Esophagus (tissue), 2 donors: ENCODE measurements around the gene MAP4K1. TPM values are rescaled to one million over a fixed set of nuclear protein-coding genes. Genes with fewer than 3 reads are reported as not detected.
A peak's percentile ranks its signal among the peaks of the same experiment; 100 is the strongest.
"Not testable (repeated sequence)": the region's sequence is repeated elsewhere in the genome, so short reads cannot be mapped to it uniquely, and the experiment has no call there.

Source experiments
- H3K27ac ChIP-seq, 2 donors: one replicate each; pipeline ENCODE4 v1.5.1; 2013; ENCODE audit warnings: low read depth in 2 of 2, mild to moderate bottlenecking in 2 of 2, inconsistent platforms in 1 of 2, low read length in 1 of 2, moderate library complexity in 1 of 2
- H3K27me3 ChIP-seq, 2 donors: one replicate each; pipeline ENCODE4 v1.6.1; 2013; ENCODE audit warnings: low read length in 2 of 2, control low read depth in 1 of 2, mild to moderate bottlenecking in 1 of 2; ENCODE audit not compliant: insufficient read depth in 2 of 2, control insufficient read depth in 1 of 2
- H3K36me3 ChIP-seq, 2 donors: one replicate each; pipeline ENCODE4 v1.6.1; 2013; ENCODE audit warnings: low read length in 1 of 2; ENCODE audit not compliant: control insufficient read depth in 2 of 2, insufficient read depth in 2 of 2
- H3K4me1 ChIP-seq, 2 donors: one replicate each; pipeline ENCODE4 v1.6.1; 2013; ENCODE audit warnings: low read length in 1 of 2; ENCODE audit not compliant: control insufficient read depth in 2 of 2, insufficient read depth in 2 of 2
- H3K4me3 ChIP-seq, 2 donors: one replicate each; pipeline ENCODE4 v1.5.1; 2013; ENCODE audit warnings: low read length in 2 of 2, mild to moderate bottlenecking in 2 of 2, low read depth in 1 of 2, moderate library complexity in 1 of 2
- H3K9me3 ChIP-seq, 2 donors: one replicate each; pipeline ENCODE4 v1.6.1; 2013; ENCODE audit warnings: mild to moderate bottlenecking in 2 of 2, low read depth in 1 of 2, low read length in 1 of 2, moderate library complexity in 1 of 2; ENCODE audit not compliant: control insufficient read depth in 2 of 2, insufficient read depth in 1 of 2
- WGBS, 2 donors: extraction: QIAGEN DNeasy Blood & Tissue Kit; methylation state at CpG; one replicate each; pipeline ENCODE4 v1.1.7; 2013; 5-methylcytosine and 5-hydroxymethylcytosine counted together
- polyA plus RNA-seq, 2 donors: library from polyadenylated mRNA; stranded (reverse); fragments of 200-250 nt; gene quantifications; one replicate each; pipeline ENCODE4 v1.2.3, GENCODE V29; 2013
- donor health status: healthy with polysubstance abuse.
- donor health status: Bipolar disorder and iron deficiency.

MAP4K1 gene
- polyA plus RNA-seq, 2 donors, result 3.3 to 7.3 TPM

GRCh38 chr19:38614289-38614688 lies 3.5 kb downstream of the MAP4K1 start:
- no peak overlapping the region for H3K27ac ChIP-seq
- 59 to 73% methylated on average over 3 of the region's 3 CpGs for WGBS, 2 donors

GRCh38 chr19:38606131-38606530 lies 11.6 kb downstream of the MAP4K1 start:
- peaks cover 0 to 1% of the 10 kb centered on the region in 2 donors for H3K9me3 ChIP-seq
- no peaks in the 10 kb centered on the region for H3K4me1 ChIP-seq
- no peak overlapping the region for H3K4me3 ChIP-seq
- no peaks in the 10 kb centered on the region for H3K36me3 ChIP-seq
- H3K27me3 ChIP-seq, result no peaks in the 10 kb centered on the region
- 72 to 85% methylated on average over 6 of the region's 6 CpGs for WGBS, 2 donors
- no peak overlapping the region for H3K27ac ChIP-seq

More at GRCh38 chr19:38614289-38614688, 3.5 kb downstream of the MAP4K1 start:
- no peaks in the 10 kb centered on the region for H3K36me3 ChIP-seq
- H3K4me1 ChIP-seq, result peaks cover 0 to 8% of the 10 kb centered on the region in 2 donors
- peaks cover 0 to 3% of the 10 kb centered on the region in 2 donors for H3K9me3 ChIP-seq
- H3K4me3 ChIP-seq, result no peak overlapping the region
- H3K27me3 ChIP-seq, result no peaks in the 10 kb centered on the region

- not testable (repeated sequence) for H3K4me1 ChIP-seq, H3K27me3 ChIP-seq, H3K9me3 ChIP-seq, H3K36me3 ChIP-seq, H3K4me3 ChIP-seq, H3K27ac ChIP-seq
- 95 to 96% methylated on average over 5 of the region's 5 CpGs for WGBS, 2 donors
Measured at GRCh38 chr19:38602856-38603255, 14.9 kb downstream of the MAP4K1 start.

GRCh38 chr19:38599722-38600121 lies 18.0 kb downstream of the MAP4K1 start:
- Histone ChIP-seq H3K4me3 (no peak overlapping the region), H3K27me3 (no peaks in the 10 kb centered on the region), H3K4me1 (peaks cover 3% of the 10 kb centered on the region in 2 donors), H3K36me3 (no peaks in the 10 kb centered on the region), H3K27ac (no peak overlapping the region), H3K9me3 (peaks cover 0 to 3% of the 10 kb centered on the region in 2 donors)
- 90% methylated on average over 11 of the region's 11 CpGs for WGBS, 2 donors

GRCh38 chr19:38597075-38597474 lies 20.7 kb downstream of the MAP4K1 start:
- H3K4me3 ChIP-seq, result no peak overlapping the region
- H3K4me1 ChIP-seq, result peaks cover 3% of the 10 kb centered on the region in 2 donors
- no peaks in the 10 kb centered on the region for H3K27me3 ChIP-seq
- H3K9me3 ChIP-seq, result peaks cover 0 to 3% of the 10 kb centered on the region in 2 donors
- 80 to 84% methylated on average over 11 of the region's 11 CpGs for WGBS, 2 donors
- H3K27ac ChIP-seq, result no peak overlapping the region
- H3K36me3 ChIP-seq, result no peaks in the 10 kb centered on the region

GRCh38 chr19:38596057-38596981 lies 21.4 kb downstream of the MAP4K1 start:
- Histone ChIP-seq H3K4me3 (peak overlapping the region in 1 of 2 donors; percentile 5), H3K27ac (no peak overlapping the region), H3K36me3 (no peaks in the 10 kb centered on the region), H3K9me3 (peaks cover 0 to 3% of the 10 kb centered on the region in 2 donors), H3K4me1 (peaks cover 3% of the 10 kb centered on the region in 2 donors), H3K27me3 (no peaks in the 10 kb centered on the region)
- WGBS, 2 donors, result 21 to 27% methylated on average over 54 to 55 of the region's 55 CpGs

- H3K27ac ChIP-seq, result no peak overlapping the region
- 76 to 77% methylated on average over 6 of the region's 6 CpGs for WGBS, 2 donors
- peaks cover 3% of the 10 kb centered on the region in 2 donors for H3K4me1 ChIP-seq
- H3K9me3 ChIP-seq, result no peaks in the 10 kb centered on the region
- no peak overlapping the region for H3K4me3 ChIP-seq
- H3K27me3 ChIP-seq, result no peaks in the 10 kb centered on the region
- no peaks in the 10 kb centered on the region for H3K36me3 ChIP-seq
Measured at GRCh38 chr19:38592940-38593339, 24.8 kb downstream of the MAP4K1 start.

GRCh38 chr19:38588041-38588440 lies 29.7 kb downstream of the MAP4K1 start:
- H3K4me1 ChIP-seq, result no peaks in the 10 kb centered on the region
- WGBS, 2 donors, result 83 to 92% methylated on average over 2 of the region's 2 CpGs
- H3K4me3 ChIP-seq, result no peak overlapping the region
- peaks cover 0 to 6% of the 10 kb centered on the region in 2 donors for H3K36me3 ChIP-seq
- H3K9me3 ChIP-seq, result no peaks in the 10 kb centered on the region
- H3K27ac ChIP-seq, result no peak overlapping the region
- no peaks in the 10 kb centered on the region for H3K27me3 ChIP-seq

GRCh38 chr19:38587562-38587961 lies 30.2 kb downstream of the MAP4K1 start:
- 92 to 93% methylated on average over 2 of the region's 2 CpGs for WGBS, 2 donors
- Histone ChIP-seq H3K4me3 (no peak overlapping the region), H3K4me1 (no peaks in the 10 kb centered on the region), H3K9me3 (no peaks in the 10 kb centered on the region), H3K27me3 (no peaks in the 10 kb centered on the region), H3K27ac (no peak overlapping the region), H3K36me3 (peaks cover 0 to 6% of the 10 kb centered on the region in 2 donors)

GRCh38 chr19:38583985-38584305 lies 33.8 kb downstream of the MAP4K1 start:
- Histone ChIP-seq H3K4me1 (peaks cover 0 to 6% of the 10 kb centered on the region in 2 donors), H3K27ac (no peak overlapping the region), H3K9me3 (no peaks in the 10 kb centered on the region), H3K36me3 (peaks cover 0 to 6% of the 10 kb centered on the region in 2 donors), H3K27me3 (no peaks in the 10 kb centered on the region), H3K4me3 (no peak overlapping the region)
- WGBS, 2 donors, result 71 to 89% methylated on average over 4 of the region's 4 CpGs
